A673 (cell line): Measurements from ENCODE around the gene AHRR.

Experiments used
- CTCF ChIP-seq: fragments of 300-800, 200-600 bp; sonication (generic); conservative IDR thresholded peaks from 2 replicates; pipeline ENCODE4 v1.5.1; 2017; ENCODE audit warnings: low read depth, mild to moderate bottlenecking, antibody characterized with exemption, low read length, moderate library complexity, mixed read lengths
- EZH2 ChIP-seq: fragments of 200-600 bp; sonication (generic); IDR thresholded peaks from 2 replicates; pipeline ENCODE4 v1.6.1; 2017; ENCODE audit warnings: borderline replicate concordance, low read depth, mild to moderate bottlenecking, mixed read lengths, antibody characterized with exemption, low read length; ENCODE audit not compliant: poor library complexity, severe bottlenecking

- TF ChIP-seq EZH2 (no peak), CTCF (no peak)
These were observed 157.0 kb downstream of the AHRR start for GRCh38 chr5:478369-478981.
